Fibroblast of lung (primary cell): ENCODE measurements around the gene SYTL1. TPM values are rescaled to one million over a fixed set of nuclear protein-coding genes. Genes with fewer than 3 reads are reported as not detected.

Experiments used
- DNase-seq, 2 donors: peaks; one replicate each; pipeline versions ENCODE4 v3.0.0 to v3.0.0-alpha.2; 2010; ENCODE audit warnings: low read depth in 2 of 2
- H2AFZ ChIP-seq: 2 replicates; pipeline ENCODE4 v1.5.1; 2012; ENCODE audit warnings: low read length, control low read depth, inconsistent platforms
- H3K27ac ChIP-seq: 2 replicates; pipeline ENCODE4 v1.5.1; 2011; ENCODE audit warnings: low read length, control low read depth; ENCODE audit not compliant: insufficient read depth
- H3K27me3 ChIP-seq: 2 replicates; pipeline ENCODE4 v1.5.1; 2011; ENCODE audit warnings: mild to moderate bottlenecking, low read length; ENCODE audit not compliant: control insufficient read depth, insufficient read depth
- H3K36me3 ChIP-seq: 2 replicates; pipeline ENCODE4 v1.5.1; 2011; ENCODE audit warnings: low read length; ENCODE audit not compliant: control insufficient read depth, insufficient read depth
- H3K4me1 ChIP-seq: 2 replicates; pipeline ENCODE4 v1.5.1; 2011; ENCODE audit warnings: low read length; ENCODE audit not compliant: control insufficient read depth, insufficient read depth; ENCODE audit errors: extremely low read depth
- H3K4me2 ChIP-seq: 2 replicates; pipeline ENCODE4 v1.5.1; 2011; ENCODE audit warnings: low read length, control low read depth; ENCODE audit not compliant: insufficient read depth; ENCODE audit errors: extremely low read depth
- H3K4me3 ChIP-seq, 4 experiments: fragments of 200-600 bp in 1 of 4; sonication (generic) in 1 of 4; replicated peaks in 1 of 4; 2 replicates each; pipeline ENCODE4 v1.5.1; 2011 to 2016; ENCODE audit warnings: low read length in 4 of 4, low read depth in 3 of 4, mild to moderate bottlenecking in 3 of 4, control low read depth in 2 of 4, inconsistent platforms in 1 of 4, mixed read lengths in 1 of 4; ENCODE audit not compliant: insufficient read depth in 1 of 4; ENCODE audit errors: control extremely low read depth in 1 of 4
- H3K79me2 ChIP-seq: 2 replicates; pipeline ENCODE4 v1.5.1; 2012; ENCODE audit warnings: mild to moderate bottlenecking, low read length, inconsistent platforms; ENCODE audit not compliant: control insufficient read depth, insufficient read depth
- H3K9ac ChIP-seq: 2 replicates; pipeline ENCODE4 v1.5.1; 2011; ENCODE audit warnings: mild to moderate bottlenecking, low read length, control low read depth; ENCODE audit not compliant: insufficient read depth
- H3K9me3 ChIP-seq: 2 replicates; pipeline ENCODE4 v1.5.1; 2012; ENCODE audit warnings: low read depth, low read length; ENCODE audit not compliant: control insufficient read depth, insufficient read depth
- H4K20me1 ChIP-seq: 2 replicates; pipeline ENCODE4 v1.5.1; 2011; ENCODE audit warnings: low read length; ENCODE audit not compliant: control insufficient read depth, insufficient read depth; ENCODE audit errors: extremely low read depth
- EZH2 ChIP-seq: IDR thresholded peaks from 2 replicates; pipeline ENCODE4 v1.5.1; 2012; ENCODE audit warnings: low read length, control low read depth, mild to moderate bottlenecking; ENCODE audit errors: missing control alignments
- polyA plus RNA-seq, 2 donors: library from polyadenylated mRNA; depleted of rRNA in 1 of 2; stranded (reverse) in 1 of 2; unstranded in 1 of 2; fragments of >200 nt; gene quantifications; 2 replicates each; pipeline ENCODE4 v1.2.1, GENCODE V29; 2011 to 2012; ENCODE audit warnings: missing spikeins in 1 of 2
- total RNA-seq: library from RNA; depleted of rRNA; stranded (reverse); fragments of >200 nt; gene quantifications from 2 replicates; pipeline ENCODE4 v1.2.1, GENCODE V29; 2014
- TF ChIP-seq, protein P1 (sequence below), 2 donors: IDR thresholded peaks in 1 of 2; conservative IDR thresholded peaks in 1 of 2; 1 replicate in 1 of 2; 2 replicates in 1 of 2; pipeline ENCODE4 v1.5.1; 2011 to 2012; ENCODE audit warnings: low read length in 2 of 2, control low read depth in 1 of 2, inconsistent platforms in 1 of 2, low read depth in 1 of 2, mild to moderate bottlenecking in 1 of 2

Gene SYTL1
- total and polyA plus RNA-seq, 2 donors (not counting 1 experiment from before 2014, with no cell fraction given), result 0.02 to 0.17 TPM

DNA sequence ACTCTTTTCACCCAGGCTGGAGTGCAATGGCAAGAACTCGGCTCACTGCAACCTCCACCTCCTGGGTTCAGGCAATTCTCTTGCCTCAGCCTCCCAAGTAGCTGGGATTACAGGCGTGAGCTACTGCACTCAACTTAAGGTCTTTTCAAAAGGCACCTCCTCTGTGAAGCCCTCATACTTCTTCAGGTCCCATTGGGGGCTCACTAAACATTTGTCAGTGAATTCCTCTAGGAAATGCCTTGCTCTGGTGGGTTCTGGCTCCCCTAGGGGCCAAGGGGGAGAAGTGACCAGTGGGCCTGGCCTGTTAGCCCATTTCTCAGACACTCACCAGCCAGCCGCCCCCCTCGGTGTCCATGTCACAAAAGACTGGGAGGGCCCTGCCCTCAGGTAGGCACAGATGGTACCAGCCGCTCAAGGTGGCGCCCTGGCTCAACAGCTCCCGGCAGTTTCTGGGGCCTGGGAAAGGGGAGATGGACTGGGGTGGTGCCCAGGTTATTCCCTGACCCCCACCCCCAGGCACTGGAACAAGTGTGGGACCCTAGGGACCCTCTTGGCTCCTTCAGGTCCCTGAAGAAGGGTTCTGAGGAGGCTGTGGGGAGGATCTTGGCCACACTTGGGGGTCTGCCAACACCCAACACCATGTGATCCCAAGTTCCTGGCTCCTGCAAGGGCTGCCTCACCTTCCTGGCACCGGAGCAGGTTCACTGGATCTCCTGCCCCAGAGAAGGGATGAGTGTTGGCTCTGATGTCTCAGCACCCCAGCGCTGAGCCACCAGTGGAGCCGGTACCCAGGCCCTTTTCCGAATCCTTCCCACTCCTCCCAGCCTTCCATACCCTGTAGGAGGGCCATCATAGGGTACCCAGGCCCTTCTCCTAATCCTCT, 31.2 kb downstream of the SYTL1 start:
- Histone ChIP-seq H3K27ac (no peak overlapping the region), H4K20me1 (no peaks in the 10 kb centered on the region), H3K27me3 (peaks cover 4% of the 10 kb centered on the region), H3K36me3 (no peaks in the 10 kb centered on the region), H3K4me1 (no peaks in the 10 kb centered on the region), H3K9ac (no peak overlapping the region), H3K79me2 (no peaks in the 10 kb centered on the region), H3K4me3 (no peak overlapping the region), H3K9me3 (no peaks in the 10 kb centered on the region), H2AFZ (no peak overlapping the region), H3K4me2 (no peak overlapping the region)
- no peak for TF ChIP-seq EZH2
- TF ChIP-seq, protein P1, sequence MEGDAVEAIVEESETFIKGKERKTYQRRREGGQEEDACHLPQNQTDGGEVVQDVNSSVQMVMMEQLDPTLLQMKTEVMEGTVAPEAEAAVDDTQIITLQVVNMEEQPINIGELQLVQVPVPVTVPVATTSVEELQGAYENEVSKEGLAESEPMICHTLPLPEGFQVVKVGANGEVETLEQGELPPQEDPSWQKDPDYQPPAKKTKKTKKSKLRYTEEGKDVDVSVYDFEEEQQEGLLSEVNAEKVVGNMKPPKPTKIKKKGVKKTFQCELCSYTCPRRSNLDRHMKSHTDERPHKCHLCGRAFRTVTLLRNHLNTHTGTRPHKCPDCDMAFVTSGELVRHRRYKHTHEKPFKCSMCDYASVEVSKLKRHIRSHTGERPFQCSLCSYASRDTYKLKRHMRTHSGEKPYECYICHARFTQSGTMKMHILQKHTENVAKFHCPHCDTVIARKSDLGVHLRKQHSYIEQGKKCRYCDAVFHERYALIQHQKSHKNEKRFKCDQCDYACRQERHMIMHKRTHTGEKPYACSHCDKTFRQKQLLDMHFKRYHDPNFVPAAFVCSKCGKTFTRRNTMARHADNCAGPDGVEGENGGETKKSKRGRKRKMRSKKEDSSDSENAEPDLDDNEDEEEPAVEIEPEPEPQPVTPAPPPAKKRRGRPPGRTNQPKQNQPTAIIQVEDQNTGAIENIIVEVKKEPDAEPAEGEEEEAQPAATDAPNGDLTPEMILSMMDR (conservative IDR thresholded peaks at IDR 0.05 in 1 of 2, IDR thresholded peaks at IDR 0.05 in 1 of 2; ENCODE audit: low read depth in 1 of 2, low read length in 2 of 2), result peak in 1 of 2 donors; percentile 31
- DNase-seq, result no peak

DNA sequence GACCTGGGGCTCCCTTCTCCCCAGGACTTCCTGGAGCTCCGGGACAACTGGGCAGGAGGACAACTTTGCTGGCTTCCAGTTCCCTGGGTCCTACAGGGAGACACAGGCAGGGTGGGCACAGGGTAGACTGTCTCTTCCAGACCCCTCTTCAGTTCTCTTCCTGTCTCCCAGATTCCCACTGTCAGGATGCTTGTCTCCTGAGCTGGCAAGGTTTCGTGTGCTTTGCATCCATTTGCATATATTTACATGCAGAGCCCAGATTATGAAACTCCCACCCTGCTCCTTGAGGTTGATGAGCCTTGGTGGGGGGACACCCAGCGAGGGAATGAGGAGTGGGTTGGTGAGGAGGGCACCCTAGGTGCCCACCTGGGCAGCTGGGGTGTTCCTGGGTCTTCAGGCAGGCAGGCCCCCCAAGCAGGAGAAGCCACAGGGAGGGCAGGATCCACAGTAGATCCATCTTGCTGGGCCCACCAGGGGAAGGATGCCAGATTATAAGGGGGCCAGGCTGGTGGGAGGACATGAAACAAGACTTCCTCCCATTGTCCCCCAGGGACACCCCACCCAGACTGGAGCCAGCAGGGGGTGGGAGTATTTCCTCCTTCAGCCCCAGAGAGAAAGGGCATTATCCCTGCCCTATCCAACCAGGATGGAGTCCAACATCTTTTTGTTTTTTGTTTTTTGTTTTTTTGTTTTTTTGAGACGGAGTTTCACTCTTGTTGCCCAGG, 32.7 kb downstream of the SYTL1 start, which contains the start of gene FCN3:
FCN3 (minus strand) TSS at position 463 of the 725 bp plus-strand sequence; CDS start at position 457, 6 bp downstream.
- TF ChIP-seq EZH2, result no peak
- TF ChIP-seq, protein P1 (conservative IDR thresholded peaks at IDR 0.05 in 1 of 2, IDR thresholded peaks at IDR 0.05 in 1 of 2; ENCODE audit: low read depth in 1 of 2, low read length in 2 of 2), result no peak
- H3K4me2 ChIP-seq, result no peak within 1 kb of the TSS
- H3K4me3 ChIP-seq, result no peak within 1 kb of the TSS
- no peaks in the 10 kb centered on the region for H3K79me2 ChIP-seq
- no peaks in the 10 kb centered on the region for H3K36me3 ChIP-seq
- H3K27ac ChIP-seq, result no peak within 1 kb of the TSS
- no peak within 1 kb of the TSS for H3K9ac ChIP-seq
- DNase-seq, result no peak
- H3K9me3 ChIP-seq, result no peaks in the 10 kb centered on the region
- H4K20me1 ChIP-seq, result no peaks in the 10 kb centered on the region
- peaks cover 4% of the 10 kb centered on the region for H3K27me3 ChIP-seq
- H2AFZ ChIP-seq, result no peak within 1 kb of the TSS
- no peaks in the 10 kb centered on the region for H3K4me1 ChIP-seq
